Measurements from ENCODE around the gene CPNE7. TPM values are rescaled to one million over a fixed set of nuclear protein-coding genes. Genes with fewer than 3 reads are reported as not detected.
A peak's percentile ranks its signal among the peaks of the same experiment; 100 is the strongest.

Gene CPNE7
- total and polyA plus RNA-seq, 2 of the 13 experiments (the other 11 are each of a cell fraction or from before 2014, with no cell fraction given): 0.59 TPM; not detected in 1

- TF ChIP-seq KLF9 (CRISPR knock-in tag; IDR thresholded peaks at IDR 0.05; ENCODE audit: low read depth): no peak
- peak; percentile 53; the same call in 1 of the 2 replicates for TF ChIP-seq ZMYM3 (CRISPR knock-in tag; IDR thresholded peaks at IDR 0.05)
- no peak; the same call in 1 of the 2 replicates for TF ChIP-seq ARNTL (CRISPR knock-in tag; IDR thresholded peaks at IDR 0.05)
- TF ChIP-seq YEATS2 (CRISPR knock-in tag; IDR thresholded peaks at IDR 0.05; ENCODE audit: borderline replicate concordance): no peak
- TF ChIP-seq CCDC6 (CRISPR knock-in tag; IDR thresholded peaks at IDR 0.05): no peak
- TF ChIP-seq THAP9 (CRISPR knock-in tag; IDR thresholded peaks at IDR 0.05; ENCODE audit: borderline replicate concordance): no peak
- TF ChIP-seq RFX3 (CRISPR knock-in tag; IDR thresholded peaks at IDR 0.05): no peak
- TF ChIP-seq TEAD3 (CRISPR knock-in tag; optimal IDR thresholded peaks at IDR 0.05; ENCODE audit: borderline replicate concordance): no peak
- no peak for TF ChIP-seq NFIC (IDR thresholded peaks at IDR 0.05; ENCODE audit: low read length)
- TF ChIP-seq NFKB2 (CRISPR knock-in tag; IDR thresholded peaks at IDR 0.05; ENCODE audit: borderline replicate concordance): no peak; the same call in 1 of the 2 replicates
- TF ChIP-seq SKI (IDR thresholded peaks at IDR 0.05; ENCODE audit: partially characterized antibody): peak; percentile 90
- no peak for TF ChIP-seq HMGA1 (CRISPR knock-in tag; conservative IDR thresholded peaks at IDR 0.05)
- TF ChIP-seq, protein P1, sequence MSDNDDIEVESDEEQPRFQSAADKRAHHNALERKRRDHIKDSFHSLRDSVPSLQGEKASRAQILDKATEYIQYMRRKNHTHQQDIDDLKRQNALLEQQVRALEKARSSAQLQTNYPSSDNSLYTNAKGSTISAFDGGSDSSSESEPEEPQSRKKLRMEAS (IDR thresholded peaks at IDR 0.05): 0 out of 2 replicates have a peak, but pooled peaks have one; percentile 18
- TF ChIP-seq, protein P2, sequence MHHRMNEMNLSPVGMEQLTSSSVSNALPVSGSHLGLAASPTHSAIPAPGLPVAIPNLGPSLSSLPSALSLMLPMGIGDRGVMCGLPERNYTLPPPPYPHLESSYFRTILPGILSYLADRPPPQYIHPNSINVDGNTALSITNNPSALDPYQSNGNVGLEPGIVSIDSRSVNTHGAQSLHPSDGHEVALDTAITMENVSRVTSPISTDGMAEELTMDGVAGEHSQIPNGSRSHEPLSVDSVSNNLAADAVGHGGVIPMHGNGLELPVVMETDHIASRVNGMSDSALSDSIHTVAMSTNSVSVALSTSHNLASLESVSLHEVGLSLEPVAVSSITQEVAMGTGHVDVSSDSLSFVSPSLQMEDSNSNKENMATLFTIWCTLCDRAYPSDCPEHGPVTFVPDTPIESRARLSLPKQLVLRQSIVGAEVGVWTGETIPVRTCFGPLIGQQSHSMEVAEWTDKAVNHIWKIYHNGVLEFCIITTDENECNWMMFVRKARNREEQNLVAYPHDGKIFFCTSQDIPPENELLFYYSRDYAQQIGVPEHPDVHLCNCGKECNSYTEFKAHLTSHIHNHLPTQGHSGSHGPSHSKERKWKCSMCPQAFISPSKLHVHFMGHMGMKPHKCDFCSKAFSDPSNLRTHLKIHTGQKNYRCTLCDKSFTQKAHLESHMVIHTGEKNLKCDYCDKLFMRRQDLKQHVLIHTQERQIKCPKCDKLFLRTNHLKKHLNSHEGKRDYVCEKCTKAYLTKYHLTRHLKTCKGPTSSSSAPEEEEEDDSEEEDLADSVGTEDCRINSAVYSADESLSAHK (CRISPR knock-in tag; IDR thresholded peaks at IDR 0.05; ENCODE audit: borderline replicate concordance): no peak
- TF ChIP-seq ZHX2 (IDR thresholded peaks at IDR 0.05; ENCODE audit: low read depth): no peak
- TF ChIP-seq ZHX2 (CRISPR knock-in tag; IDR thresholded peaks at IDR 0.05; ENCODE audit: borderline replicate concordance): no peak
- peak; percentile 44; the same call in 1 of the 2 replicates for TF ChIP-seq HNF4A (CRISPR knock-in tag; IDR thresholded peaks at IDR 0.05)
- TF ChIP-seq CREBL2 (CRISPR knock-in tag; IDR thresholded peaks at IDR 0.05; ENCODE audit: borderline replicate concordance): no peak
- TF ChIP-seq ISX (CRISPR knock-in tag; conservative IDR thresholded peaks at IDR 0.05): no peak
Observed at GRCh38 chr16:89581861-89582563, 6.5 kb downstream of the CPNE7 start (continued).

Data from HepG2 (cell line).